Measurements from ENCODE around the gene PDZD7. TPM values are rescaled to one million over a fixed set of nuclear protein-coding genes. Genes with fewer than 3 reads are reported as not detected.

PDZD7 gene
- total and polyA plus RNA-seq, 4 donors = 0.06 to 0.09 (median 0.07) TPM; not detected in 1

DNA sequence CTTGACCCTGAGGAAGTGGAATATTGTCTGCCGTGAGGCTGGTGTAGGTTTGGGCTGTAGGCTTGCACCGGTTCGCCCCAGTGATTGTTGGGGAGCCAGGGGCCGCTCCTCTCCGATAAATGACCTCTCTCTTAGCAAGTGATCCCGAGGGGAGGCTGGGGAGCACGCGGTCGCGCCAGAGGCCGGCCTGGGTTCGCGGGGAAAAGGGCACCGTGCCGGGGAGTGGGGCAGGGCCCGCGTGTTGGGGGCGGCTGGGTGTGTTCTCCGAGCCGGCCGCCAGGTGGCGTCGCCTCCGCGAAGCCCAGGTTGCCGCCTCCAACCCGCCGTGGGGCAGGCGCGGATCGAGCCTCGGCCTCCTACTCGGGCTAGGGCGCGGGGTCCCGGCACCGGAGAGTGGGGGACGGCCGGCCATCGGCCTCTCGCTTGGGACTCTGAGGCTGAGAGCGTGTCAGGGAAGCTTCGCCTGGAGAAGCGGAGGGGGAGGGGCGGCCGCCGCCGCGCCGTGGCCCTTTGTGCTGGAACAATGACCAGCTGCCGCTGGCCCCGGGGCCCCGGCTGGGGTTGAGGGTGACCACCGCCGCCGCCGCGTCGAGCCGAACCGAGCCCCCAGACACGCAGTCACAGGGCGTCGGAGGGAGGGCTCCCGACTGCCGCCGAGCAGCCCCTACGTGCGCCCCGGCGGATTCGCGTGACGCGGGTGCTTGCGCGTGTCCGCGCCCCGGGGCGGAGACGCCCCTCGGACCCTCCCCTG lies 31.8 kb downstream of the PDZD7 start:
- under 1% methylated on average over 83 of the region's 83 CpGs for WGBS
- Histone ChIP-seq H3K27me3 (ENCODE audit: control insufficient read depth in 4 of 4, insufficient read depth in 4 of 4, low read length in 3 of 4) (no peaks in the 10 kb centered on the region), H3K4me1 (ENCODE audit: control insufficient read depth in 4 of 4, insufficient read depth in 4 of 4, low read length in 3 of 4) (peaks cover 0 to 30% (median 17%) of the 10 kb centered on the region in 4 donors), H3K9ac (ENCODE audit: low read depth in 1 of 2, low read length in 2 of 2) (peak overlapping the region; percentile 54 to 57), H3K4me3 (ENCODE audit: low read depth in 1 of 3, low read length in 3 of 3) (peak overlapping the region; percentile 56 to 71 (median 68)), H3K27ac (ENCODE audit: low read depth in 1 of 2, low read length in 2 of 2) (peak overlapping the region; percentile 94), H3K36me3 (ENCODE audit: control insufficient read depth in 4 of 4, insufficient read depth in 3 of 4, low read depth in 1 of 4, low read length in 3 of 4) (peaks cover 0 to 3% (median under 1%) of the 10 kb centered on the region in 4 donors), H3K9me3 (ENCODE audit: control insufficient read depth in 4 of 4, low read length in 3 of 4) (no peaks in the 10 kb centered on the region)
- TF ChIP-seq, protein P1, sequence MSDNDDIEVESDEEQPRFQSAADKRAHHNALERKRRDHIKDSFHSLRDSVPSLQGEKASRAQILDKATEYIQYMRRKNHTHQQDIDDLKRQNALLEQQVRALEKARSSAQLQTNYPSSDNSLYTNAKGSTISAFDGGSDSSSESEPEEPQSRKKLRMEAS (IDR thresholded peaks at IDR 0.05) = no peak
- TF ChIP-seq CTCF (IDR thresholded peaks at IDR 0.05; ENCODE audit: low read depth, low read length, missing input control) (peak; percentile 74), RAD21 (IDR thresholded peaks at IDR 0.05) (peak; percentile 38 to 63)
- DNase-seq (ENCODE audit: low spot score) = peak; percentile 81

DNA sequence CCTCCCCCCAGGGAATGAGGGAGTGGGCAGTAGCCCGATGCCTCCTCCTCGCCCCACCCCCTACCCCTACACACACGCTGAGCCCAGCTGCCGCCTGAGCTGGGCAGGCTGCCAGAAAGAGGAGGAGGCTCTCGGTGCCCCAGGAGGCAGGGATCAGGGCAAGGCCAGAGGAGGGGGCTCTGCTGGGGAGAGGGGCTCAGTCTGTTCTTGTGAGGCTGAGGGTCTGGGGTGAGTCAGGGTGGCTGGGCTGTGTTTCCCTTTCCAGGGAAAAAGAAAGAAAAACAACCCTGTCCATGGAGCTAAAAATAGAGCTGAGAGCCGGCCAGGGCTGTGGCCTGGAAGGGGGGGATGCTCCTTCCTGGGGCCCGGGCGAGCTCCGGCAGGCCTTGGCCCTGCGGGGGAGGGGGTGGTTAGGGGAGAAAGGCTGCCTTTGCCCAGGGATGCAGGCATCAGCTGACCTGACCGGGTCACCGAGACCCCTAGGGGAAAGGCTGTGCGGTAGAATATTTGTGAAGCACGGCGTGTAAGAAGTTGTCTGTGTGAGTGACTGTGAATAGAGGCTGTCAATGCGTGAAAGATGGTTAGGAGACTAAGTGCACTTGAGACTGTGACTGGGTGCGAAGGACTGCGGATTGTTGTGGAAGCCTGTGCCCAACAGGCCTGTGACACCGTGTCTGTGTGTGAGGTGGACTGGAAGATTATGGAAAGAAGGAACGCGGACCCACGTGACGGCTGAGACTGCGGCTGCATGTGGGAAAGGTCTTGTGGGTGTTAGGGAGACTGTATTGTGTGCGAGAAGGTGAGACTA lies 32.5 kb downstream of the PDZD7 start:
- Histone ChIP-seq H3K4me1 (ENCODE audit: control insufficient read depth in 4 of 4, insufficient read depth in 4 of 4, low read length in 3 of 4) (peaks cover 0 to 30% (median 17%) of the 10 kb centered on the region in 4 donors), H3K9me3 (ENCODE audit: control insufficient read depth in 4 of 4, low read length in 3 of 4) (no peaks in the 10 kb centered on the region), H3K9ac (ENCODE audit: low read depth in 1 of 2, low read length in 2 of 2) (peak overlapping the region; percentile 36 to 57), H3K27me3 (ENCODE audit: control insufficient read depth in 4 of 4, insufficient read depth in 4 of 4, low read length in 3 of 4) (no peaks in the 10 kb centered on the region), H3K36me3 (ENCODE audit: control insufficient read depth in 4 of 4, insufficient read depth in 3 of 4, low read depth in 1 of 4, low read length in 3 of 4) (peaks cover 0 to 5% (median under 1%) of the 10 kb centered on the region in 4 donors), H3K4me3 (ENCODE audit: low read depth in 1 of 3, low read length in 3 of 3) (peak overlapping the region; percentile 68 to 81 (median 75)), H3K27ac (ENCODE audit: low read depth in 1 of 2, low read length in 2 of 2) (peak overlapping the region; percentile 94)
- 6% methylated on average over 25 of the region's 25 CpGs for WGBS
- TF ChIP-seq HNF4G (IDR thresholded peaks at IDR 0.05) (no peak), GABPA (IDR thresholded peaks at IDR 0.05 in 1 of 2, conservative IDR thresholded peaks at IDR 0.05 in 1 of 2) (no peak), YY1 (IDR thresholded peaks at IDR 0.05) (no peak), RXRA (IDR thresholded peaks at IDR 0.05) (peak in 1 of 2 donors; percentile 2), CTCF (IDR thresholded peaks at IDR 0.05; ENCODE audit: low read depth, low read length, missing input control) (no peak), JUND (IDR thresholded peaks at IDR 0.05) (no peak), FOXA2 (IDR thresholded peaks at IDR 0.05) (no peak), SP1 (IDR thresholded peaks at IDR 0.05) (no peak), HNF4A (conservative IDR thresholded peaks at IDR 0.05) (no peak), REST (IDR thresholded peaks at IDR 0.05) (no peak), NR2F2 (IDR thresholded peaks at IDR 0.05) (peak; percentile 65), FOXA1 (IDR thresholded peaks at IDR 0.05) (no peak), TAF1 (conservative IDR thresholded peaks at IDR 0.05) (no peak), EGR1 (IDR thresholded peaks at IDR 0.05; ENCODE audit: low read depth in 2 of 2) (no peak)
- TF ChIP-seq, protein P1 (IDR thresholded peaks at IDR 0.05) = no peak
- TF ChIP-seq, protein P2, sequence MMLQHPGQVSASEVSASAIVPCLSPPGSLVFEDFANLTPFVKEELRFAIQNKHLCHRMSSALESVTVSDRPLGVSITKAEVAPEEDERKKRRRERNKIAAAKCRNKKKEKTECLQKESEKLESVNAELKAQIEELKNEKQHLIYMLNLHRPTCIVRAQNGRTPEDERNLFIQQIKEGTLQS (IDR thresholded peaks at IDR 0.05) = no peak
- TF ChIP-seq, protein P3, sequence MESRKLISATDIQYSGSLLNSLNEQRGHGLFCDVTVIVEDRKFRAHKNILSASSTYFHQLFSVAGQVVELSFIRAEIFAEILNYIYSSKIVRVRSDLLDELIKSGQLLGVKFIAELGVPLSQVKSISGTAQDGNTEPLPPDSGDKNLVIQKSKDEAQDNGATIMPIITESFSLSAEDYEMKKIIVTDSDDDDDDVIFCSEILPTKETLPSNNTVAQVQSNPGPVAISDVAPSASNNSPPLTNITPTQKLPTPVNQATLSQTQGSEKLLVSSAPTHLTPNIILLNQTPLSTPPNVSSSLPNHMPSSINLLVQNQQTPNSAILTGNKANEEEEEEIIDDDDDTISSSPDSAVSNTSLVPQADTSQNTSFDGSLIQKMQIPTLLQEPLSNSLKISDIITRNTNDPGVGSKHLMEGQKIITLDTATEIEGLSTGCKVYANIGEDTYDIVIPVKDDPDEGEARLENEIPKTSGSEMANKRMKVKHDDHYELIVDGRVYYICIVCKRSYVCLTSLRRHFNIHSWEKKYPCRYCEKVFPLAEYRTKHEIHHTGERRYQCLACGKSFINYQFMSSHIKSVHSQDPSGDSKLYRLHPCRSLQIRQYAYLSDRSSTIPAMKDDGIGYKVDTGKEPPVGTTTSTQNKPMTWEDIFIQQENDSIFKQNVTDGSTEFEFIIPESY (IDR thresholded peaks at IDR 0.05) = no peak
- DNase-seq (ENCODE audit: low spot score) = peak; percentile 85
